Muscle of leg (tissue), 16 donors: Measurements from ENCODE around the gene CBLN3. TPM values are rescaled to one million over a fixed set of nuclear protein-coding genes. Genes with fewer than 3 reads are reported as not detected.
"Not testable (repeated sequence)": the region's sequence is repeated elsewhere in the genome, so short reads cannot be mapped to it uniquely, and the experiment has no call there.

Source experiments
- DNase-seq: peaks from one replicate; pipeline ENCODE4 v3.0.0; 2013
- H3K27ac ChIP-seq: one replicate; pipeline ENCODE4 v1.5.1; 2013; ENCODE audit warnings: mild to moderate bottlenecking, low read length, control low read depth
- H3K27me3 ChIP-seq: one replicate; pipeline ENCODE4 v1.6.1; 2013; ENCODE audit warnings: low read length; ENCODE audit not compliant: control insufficient read depth, insufficient read depth
- H3K36me3 ChIP-seq: one replicate; pipeline ENCODE4 v1.6.1; 2013; ENCODE audit warnings: low read length; ENCODE audit not compliant: control insufficient read depth, insufficient read depth
- H3K4me1 ChIP-seq: one replicate; pipeline ENCODE4 v1.6.1; 2013; ENCODE audit warnings: low read length; ENCODE audit not compliant: control insufficient read depth, insufficient read depth
- H3K4me3 ChIP-seq: one replicate; pipeline ENCODE4 v1.5.1; 2013; ENCODE audit warnings: low read length, control low read depth
- H3K9me3 ChIP-seq: replicated peaks from 2 replicates; pipeline ENCODE4 v1.6.1; 2013; ENCODE audit warnings: low read depth, low read length; ENCODE audit not compliant: control insufficient read depth
- WGBS: methylation state at CpG from one replicate; pipeline ENCODE4 v1.1.5; 2013; ENCODE audit warnings: missing lambda C conversion rate; ENCODE audit not compliant: insufficient coverage; 5-methylcytosine and 5-hydroxymethylcytosine counted together
- long read RNA-seq, 11 donors: transcript quantifications; one replicate each; lab custom pipeline, GENCODE V29; 2026
- polyA plus RNA-seq, 8 donors: library from polyadenylated mRNA; unstranded; fragments of 120-200 nt; gene quantifications; one replicate each; pipeline versions ENCODE4 v1.2.1 to v1.2.3, GENCODE V29; 2013; ENCODE audit warnings: inconsistent platforms in 1 of 8, low replicate concordance in 1 of 8; ENCODE audit not compliant: insufficient read length in 8 of 8, insufficient read depth in 1 of 8
- total RNA-seq: library from RNA; stranded (reverse); fragments of 120-200 nt; gene quantifications from one replicate; pipeline ENCODE4 v1.2.4, GENCODE V29; 2013

The CBLN3 gene
- 1.2 TPM for total RNA-seq
- polyA plus RNA-seq = 1 to 10 TPM; 1.4 to 2.4 (median 1.7) TPM
- long read RNA-seq, donor 1, partial matches to known transcripts = 0 of 1 reads
- long read RNA-seq, donor 1, other reads (novel, unspliced or antisense) = 0 of 1 reads
- long read RNA-seq, donor 2 = 0 reads
- long read RNA-seq, donor 3 = 0 reads
- long read RNA-seq, donor 4 = 0 reads
- long read RNA-seq, donor 5, partial matches to known transcripts = 0 of 2 reads
- long read RNA-seq, donor 5, other reads (novel, unspliced or antisense) = 0 of 2 reads
- long read RNA-seq, donor 6, partial matches to known transcripts = 28 of 30 reads
- long read RNA-seq, donor 6, other reads (novel, unspliced or antisense) = 0 of 30 reads
- long read RNA-seq, donor 7 = 0 reads
- long read RNA-seq, donor 8, partial matches to known transcripts = 0 of 1 reads
- long read RNA-seq, donor 8, other reads (novel, unspliced or antisense) = 0 of 1 reads
- long read RNA-seq, donor 9 = 0 reads
- long read RNA-seq, donor 10 = 0 reads
- long read RNA-seq, donor 11, partial matches to known transcripts = 5 of 6 reads
- long read RNA-seq, donor 11, other reads (novel, unspliced or antisense) = 0 of 6 reads

- Histone ChIP-seq H3K9me3 (no peaks in the 10 kb centered on the region), H3K36me3 (peaks cover 28% of the 10 kb centered on the region), H3K27ac (peak within 1 kb of the TSS; percentile 96), H3K27me3 (no peaks in the 10 kb centered on the region), H3K4me3 (peak within 1 kb of the TSS; percentile 63), H3K4me1 (peaks cover 29% of the 10 kb centered on the region)
- peak; percentile 98 for DNase-seq
- under 1% methylated on average over 55 of the region's 57 CpGs for WGBS
These were observed at the start of gene CBLN3, which contains the start of gene KHNYN for GRCh38 chr14:24429395-24430142. TSS of gene CBLN3 (minus strand) at chr14:24429668. CDS start at chr14:24429054, 614 bp downstream. TSS of gene KHNYN (plus strand) at chr14:24429954. CDS start at chr14:24430731, 777 bp downstream.

- WGBS = 80% methylated on average over 1 of the region's 4 CpGs
- Histone ChIP-seq H3K4me3 (no peak overlapping the region), H3K27me3 (no peaks in the 10 kb centered on the region), H3K4me1 (no peaks in the 10 kb centered on the region), H3K36me3 (no peaks in the 10 kb centered on the region), H3K27ac (no peak overlapping the region), H3K9me3 (no peaks in the 10 kb centered on the region)
- DNase-seq = no peak
These were observed 45.8 kb upstream of the CBLN3 start for GRCh38 chr14:24475261-24475660.

- no peak overlapping the region for H3K4me3 ChIP-seq
- H3K27me3 ChIP-seq = no peaks in the 10 kb centered on the region
- WGBS = 71% methylated on average over 10 of the region's 12 CpGs
These were observed 43.7 kb upstream of the CBLN3 start for GRCh38 chr14:24473211-24473610.

DNA sequence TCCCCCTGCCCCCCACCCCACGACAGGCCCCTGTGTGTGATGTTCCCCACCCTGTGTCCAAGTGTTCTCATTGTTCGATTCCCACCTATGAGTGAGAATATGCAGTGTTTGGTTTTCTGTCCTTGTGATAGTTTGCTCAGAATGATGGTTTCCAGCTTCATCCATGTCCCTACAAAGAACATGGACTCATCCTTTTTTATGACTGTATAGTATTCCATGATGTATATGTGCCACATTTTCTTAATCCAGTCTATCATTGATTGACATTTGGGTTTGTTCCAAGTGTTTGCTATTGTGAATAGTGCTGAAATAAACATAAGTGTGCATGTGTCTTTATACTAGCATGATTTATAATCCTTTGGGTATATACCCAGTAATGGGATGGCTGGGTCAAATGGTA is 41.0 kb upstream of the CBLN3 start:
- WGBS = no CpG with 5 or more reads among the region's 2 CpGs
- not testable (repeated sequence) for H3K4me3 ChIP-seq, H3K9me3 ChIP-seq, H3K27ac ChIP-seq, H3K27me3 ChIP-seq, H3K4me1 ChIP-seq, H3K36me3 ChIP-seq, DNase-seq

More at GRCh38 chr14:24473211-24473610, 43.7 kb upstream of the CBLN3 start:
- Histone ChIP-seq H3K9me3 (no peaks in the 10 kb centered on the region), H3K4me1 (no peaks in the 10 kb centered on the region), H3K27ac (no peak overlapping the region), H3K36me3 (no peaks in the 10 kb centered on the region)
- DNase-seq = no peak

DNA sequence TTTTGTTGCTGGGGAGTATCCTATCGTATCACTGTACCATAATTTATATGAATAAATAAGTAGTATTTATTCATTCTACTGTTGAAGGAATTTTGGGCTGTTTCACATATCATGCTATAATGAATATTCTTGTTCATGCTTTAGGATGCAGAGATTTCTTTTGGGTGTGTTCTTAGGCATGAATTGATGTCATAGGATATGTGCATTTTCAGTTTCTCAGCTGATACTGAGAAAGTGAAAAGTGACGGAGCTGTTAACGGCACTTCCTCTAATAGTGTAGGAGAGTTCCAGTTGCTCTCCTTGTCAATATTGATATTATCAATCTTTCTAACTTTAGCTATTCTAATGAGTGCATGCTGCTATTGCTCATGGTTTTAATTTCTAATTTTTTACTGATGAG is 36.3 kb upstream of the CBLN3 start:
- WGBS = no CpG with 5 or more reads among the region's 3 CpGs
- Histone ChIP-seq H3K4me1 (no peaks in the 10 kb centered on the region), H3K27ac (no peak overlapping the region), H3K27me3 (no peaks in the 10 kb centered on the region), H3K36me3 (no peaks in the 10 kb centered on the region), H3K9me3 (no peaks in the 10 kb centered on the region), H3K4me3 (no peak overlapping the region)
- no peak for DNase-seq

DNA sequence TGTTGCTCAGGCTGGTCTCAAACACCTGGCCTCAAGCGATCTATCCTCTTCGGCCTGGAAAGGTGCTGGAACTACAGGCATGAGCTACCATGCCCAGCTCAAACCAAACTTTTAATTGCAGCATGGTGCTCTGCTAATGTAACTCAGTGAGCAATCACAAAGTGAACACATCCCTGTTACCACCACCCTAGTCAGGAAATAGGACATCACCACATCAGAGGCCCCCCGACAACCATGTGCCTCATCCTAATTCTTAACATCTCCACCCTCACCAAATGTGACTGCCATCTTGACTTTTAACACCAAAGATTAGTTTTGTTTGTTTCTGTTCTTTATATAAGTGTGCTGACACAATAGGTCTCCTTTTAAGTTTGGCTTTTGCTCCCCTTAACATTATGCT is 35.9 kb upstream of the CBLN3 start:
- WGBS = 90% methylated on average over 2 of the region's 3 CpGs
- Histone ChIP-seq H3K9me3 (no peaks in the 10 kb centered on the region), H3K36me3 (no peaks in the 10 kb centered on the region), H3K4me1 (no peaks in the 10 kb centered on the region), H3K27ac (no peak overlapping the region), H3K27me3 (no peaks in the 10 kb centered on the region), H3K4me3 (no peak overlapping the region)
- DNase-seq = no peak

- peaks cover 2% of the 10 kb centered on the region for H3K4me1 ChIP-seq
- no peaks in the 10 kb centered on the region for H3K9me3 ChIP-seq
- no peaks in the 10 kb centered on the region for H3K36me3 ChIP-seq
- 18% methylated on average over 2 of the region's 4 CpGs for WGBS
- no peak overlapping the region for H3K4me3 ChIP-seq
- no peaks in the 10 kb centered on the region for H3K27me3 ChIP-seq
- H3K27ac ChIP-seq = no peak overlapping the region
- no peak for DNase-seq
These were observed 34.7 kb upstream of the CBLN3 start for GRCh38 chr14:24463884-24464785.

DNA sequence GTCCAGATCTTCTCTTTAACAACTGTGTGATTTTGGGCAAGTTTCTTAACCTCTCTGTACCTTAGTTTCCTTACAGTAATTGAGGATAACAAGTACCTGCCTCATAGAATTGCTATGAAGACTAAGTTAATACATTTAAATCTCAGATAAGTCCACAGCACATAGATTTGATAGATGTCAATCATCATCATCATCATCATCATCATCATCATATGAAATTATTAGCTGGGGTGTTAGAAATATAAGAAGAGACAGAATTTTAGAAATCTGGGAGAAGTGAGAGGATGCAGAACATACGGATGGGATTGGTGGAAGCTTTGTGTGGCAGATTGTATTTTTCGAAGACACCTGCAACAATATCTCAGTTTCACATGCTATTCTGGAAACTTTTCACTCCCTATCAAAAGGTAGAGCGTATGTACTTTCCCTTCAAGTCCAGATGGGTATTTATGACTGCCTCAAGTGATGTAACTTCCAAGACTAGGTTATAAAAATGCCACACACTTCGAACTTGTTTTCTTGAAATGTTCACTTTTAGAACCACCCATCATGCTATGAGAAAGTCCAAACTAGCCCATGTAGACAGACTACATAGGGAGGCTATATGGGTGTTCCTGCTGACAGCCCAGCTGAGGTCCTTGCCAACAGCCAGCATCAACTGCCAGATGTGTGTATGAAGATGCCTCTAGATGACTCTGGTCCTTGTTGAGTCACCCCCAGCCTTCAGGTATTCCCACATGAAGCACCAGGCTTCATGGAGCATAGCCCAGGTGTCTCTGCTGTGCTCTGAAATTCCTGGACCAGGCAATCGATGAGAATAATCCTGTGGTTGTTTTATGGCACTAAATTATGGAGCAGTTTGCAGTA is 33.8 kb upstream of the CBLN3 start:
- Histone ChIP-seq H3K4me3 (no peak overlapping the region), H3K9me3 (no peaks in the 10 kb centered on the region), H3K27me3 (no peaks in the 10 kb centered on the region), H3K27ac (no peak overlapping the region), H3K36me3 (no peaks in the 10 kb centered on the region), H3K4me1 (peaks cover 2% of the 10 kb centered on the region)
- 33% methylated on average over 1 of the region's 5 CpGs for WGBS
- no peak for DNase-seq

GRCh38 chr14:24461336-24461735 is 31.9 kb upstream of the CBLN3 start:
- peaks cover 2% of the 10 kb centered on the region for H3K4me1 ChIP-seq
- no peaks in the 10 kb centered on the region for H3K36me3 ChIP-seq
- no peak overlapping the region for H3K4me3 ChIP-seq
- DNase-seq = no peak
- no peaks in the 10 kb centered on the region for H3K27me3 ChIP-seq
- H3K27ac ChIP-seq = no peak overlapping the region
- no peaks in the 10 kb centered on the region for H3K9me3 ChIP-seq
